Hepatocyte (in vitro differentiated cells): ENCODE measurements around the gene TLCD2. TPM values are rescaled to one million over a fixed set of nuclear protein-coding genes. Genes with fewer than 3 reads are reported as not detected.

Experiments used
- DNase-seq: peaks from one replicate; pipeline ENCODE4 v3.0.0-alpha.2; 2016; ENCODE audit warnings: low spot score
- H2AFZ ChIP-seq: fragments of 200-600 bp; sonication (generic); 2 replicates; pipeline ENCODE4 v1.6.0; 2016; ENCODE audit warnings: antibody characterized with exemption, mild to moderate bottlenecking
- H3K27ac ChIP-seq: fragments of 200-600 bp; sonication (generic); 2 replicates; pipeline ENCODE4 v1.5.1; 2016; ENCODE audit warnings: mild to moderate bottlenecking
- H3K27me3 ChIP-seq: fragments of 200-600 bp; sonication (generic); 2 replicates; pipeline ENCODE4 v1.6.1; 2016
- H3K36me3 ChIP-seq: fragments of 200-600 bp; sonication (generic); replicated peaks from 2 replicates; pipeline ENCODE4 v1.5.1; 2016; ENCODE audit warnings: low read depth; ENCODE audit not compliant: insufficient read depth
- H3K4me1 ChIP-seq: fragments of 200-600 bp; sonication (generic); 2 replicates; pipeline ENCODE4 v1.5.1; 2016; ENCODE audit warnings: mild to moderate bottlenecking, moderate library complexity; ENCODE audit not compliant: insufficient read depth
- H3K4me2 ChIP-seq: fragments of 200-600 bp; sonication (generic); 2 replicates; pipeline ENCODE4 v1.6.0; 2016
- H3K4me3 ChIP-seq: fragments of 200-600 bp; sonication (generic); 2 replicates; pipeline ENCODE4 v1.5.1; 2016; ENCODE audit warnings: mild to moderate bottlenecking
- H3K79me2 ChIP-seq: fragments of 200-600 bp; sonication (generic); 2 replicates; pipeline ENCODE4 v1.6.0; 2017; ENCODE audit warnings: mild to moderate bottlenecking
- H3K9me2 ChIP-seq: fragments of 200-600 bp; sonication (generic); replicated peaks from 2 replicates; pipeline ENCODE4 v1.6.0; 2017; ENCODE audit warnings: mild to moderate bottlenecking; ENCODE audit not compliant: insufficient read depth
- H3K9me3 ChIP-seq: fragments of 200-600 bp; sonication (generic); 2 replicates; pipeline ENCODE4 v1.5.1; 2016; ENCODE audit warnings: low read depth, mild to moderate bottlenecking
- H4K20me1 ChIP-seq: fragments of 200-600 bp; sonication (generic); 2 replicates; pipeline ENCODE4 v1.6.0; 2016; ENCODE audit warnings: mild to moderate bottlenecking; ENCODE audit not compliant: insufficient read depth, poor library complexity, severe bottlenecking
- CTCF ChIP-seq: fragments of 200-600 bp; sonication (generic); IDR thresholded peaks from 2 replicates; pipeline ENCODE4 v1.5.1; 2016; ENCODE audit warnings: antibody characterized with exemption, mild to moderate bottlenecking; ENCODE audit not compliant: poor library complexity
- EZH2 ChIP-seq: fragments of 200-600 bp; sonication (generic); IDR thresholded peaks from 2 replicates; pipeline ENCODE4 v1.6.1; 2016; ENCODE audit warnings: antibody characterized with exemption, mild to moderate bottlenecking, borderline replicate concordance
- EZH2phosphoT487 ChIP-seq: fragments of 200-600 bp; sonication (generic); IDR thresholded peaks from one replicate; pipeline ENCODE4 v1.6.1; 2018; ENCODE audit warnings: antibody characterized with exemption, mild to moderate bottlenecking, low read depth, moderate library complexity; ENCODE audit not compliant: unreplicated experiment, severe bottlenecking
- WGBS: methylation state at CpG from one replicate; pipeline ENCODE4 v1.1.6; 2016; ENCODE audit warnings: low lambda C conversion rate; ENCODE audit errors: missing lambda C conversion rate; 5-methylcytosine and 5-hydroxymethylcytosine counted together
- polyA plus RNA-seq: library from polyadenylated mRNA; unstranded; fragments of >200 nt; fragmentation: Nextera tagmentation; extraction: Ambion mirVana; gene quantifications from 2 replicates; pipeline ENCODE4 v1.2.1, GENCODE V29; 2016
- total RNA-seq: library from RNA; depleted of rRNA; stranded (reverse); fragments of >200 nt; gene quantifications from 2 replicates; pipeline ENCODE4 v1.2.3, GENCODE V29; 2014

The TLCD2 gene
- total and polyA plus RNA-seq, 2 experiments from 2014 or later = 2.0 to 4.5 TPM

DNA sequence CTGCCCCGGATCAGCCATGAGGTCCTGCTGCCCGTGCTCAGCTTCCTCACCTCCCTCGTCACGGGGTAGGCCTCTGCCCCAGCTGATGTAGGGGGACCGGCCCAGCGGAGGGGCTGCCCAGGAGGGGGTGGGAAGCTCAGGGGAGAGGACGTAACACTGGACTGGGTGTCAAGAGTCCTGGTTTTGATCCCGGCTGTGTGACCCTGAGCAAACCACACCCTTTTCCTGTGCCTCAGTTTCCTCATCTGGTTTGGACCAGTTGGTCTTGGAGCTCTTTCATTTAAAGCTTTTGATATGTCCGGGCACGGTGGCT lies 21.0 kb upstream of the TLCD2 start:
- no peak overlapping the region for H3K4me2 ChIP-seq
- H3K27ac ChIP-seq = peak overlapping the region; percentile 83
- no peaks in the 10 kb centered on the region for H4K20me1 ChIP-seq
- H3K79me2 ChIP-seq = peaks cover 10% of the 10 kb centered on the region
- peaks cover 12% of the 10 kb centered on the region for H3K4me1 ChIP-seq
- TF ChIP-seq EZH2 (no peak), EZH2phosphoT487 (no peak), CTCF (no peak)
- no peaks in the 10 kb centered on the region for H3K27me3 ChIP-seq
- 89% methylated on average over 10 of the region's 10 CpGs for WGBS
- DNase-seq = no peak
- no peaks in the 10 kb centered on the region for H3K36me3 ChIP-seq
- no peak overlapping the region for H2AFZ ChIP-seq
- no peak overlapping the region for H3K4me3 ChIP-seq
- H3K9me3 ChIP-seq = no peaks in the 10 kb centered on the region
- H3K9me2 ChIP-seq = no peaks in the 10 kb centered on the region

- Histone ChIP-seq H3K27ac (peak overlapping the region; percentile 83), H3K4me1 (peaks cover 9% of the 10 kb centered on the region), H3K79me2 (peaks cover 15% of the 10 kb centered on the region), H3K9me3 (no peaks in the 10 kb centered on the region), H3K4me2 (peak overlapping the region; percentile 54), H3K9me2 (no peaks in the 10 kb centered on the region), H3K27me3 (no peaks in the 10 kb centered on the region), H4K20me1 (no peaks in the 10 kb centered on the region), H3K36me3 (no peaks in the 10 kb centered on the region), H2AFZ (no peak overlapping the region), H3K4me3 (no peak overlapping the region)
- 85% methylated on average over 38 of the region's 40 CpGs for WGBS
- peak; percentile 69 for DNase-seq
- TF ChIP-seq EZH2 (no peak), EZH2phosphoT487 (no peak), CTCF (no peak)
These were observed 20.4 kb upstream of the TLCD2 start for GRCh38 chr17:1730326-1731193.

GRCh38 chr17:1729966-1730325 lies 19.8 kb upstream of the TLCD2 start:
- TF ChIP-seq EZH2phosphoT487 (no peak), CTCF (no peak), EZH2 (no peak)
- Histone ChIP-seq H3K4me1 (peaks cover 13% of the 10 kb centered on the region), H3K9me2 (no peaks in the 10 kb centered on the region), H3K4me2 (no peak overlapping the region), H3K27me3 (no peaks in the 10 kb centered on the region), H3K79me2 (peaks cover 22% of the 10 kb centered on the region), H4K20me1 (no peaks in the 10 kb centered on the region), H3K27ac (peak overlapping the region; percentile 37), H2AFZ (no peak overlapping the region), H3K36me3 (no peaks in the 10 kb centered on the region), H3K4me3 (no peak overlapping the region), H3K9me3 (no peaks in the 10 kb centered on the region)
- DNase-seq = no peak
- WGBS = 94% methylated on average over 12 of the region's 15 CpGs
